Measurements from ENCODE around the gene ERN1.

DNA sequence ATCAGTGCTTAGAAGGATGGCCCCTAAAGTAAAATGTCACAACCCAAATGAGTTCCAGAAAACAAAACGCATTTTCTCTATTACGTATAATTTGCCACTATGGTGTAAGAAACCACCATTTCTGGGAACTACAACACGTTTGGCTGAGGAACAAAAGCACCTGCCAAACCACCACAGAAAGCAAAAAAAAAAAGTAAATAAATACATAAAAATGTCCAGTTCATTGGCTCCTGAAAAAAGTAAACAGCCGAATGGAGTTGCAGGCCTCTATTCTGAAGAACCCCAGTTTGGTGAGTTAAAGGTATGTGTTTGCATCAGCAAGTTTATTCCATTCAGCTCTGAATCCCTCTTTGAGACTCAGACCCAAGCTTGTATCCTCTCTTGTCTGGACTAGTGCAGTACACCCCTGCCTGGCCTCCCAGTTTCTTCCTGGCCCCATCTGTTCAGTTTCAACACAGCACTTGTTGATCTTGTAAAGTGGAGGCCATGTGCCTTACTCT, 36.9 kb downstream of the ERN1 start:
- TF ChIP-seq POLR2AphosphoS5 (IDR thresholded peaks at IDR 0.05; ENCODE audit: borderline replicate concordance, low read depth, low read length) (no peak), EZH2 (IDR thresholded peaks at IDR 0.05) (no peak)
